Aorta (tissue), 5 donors: ENCODE measurements around the gene IFNK. TPM values are rescaled to one million over a fixed set of nuclear protein-coding genes. Genes with fewer than 3 reads are reported as not detected.

ENCODE experiments used
- ATAC-seq: fragments of 200-7000 bp; cut with Tn5 transposase; one replicate; pipeline ENCODE4 v1.9.1; 2022; ENCODE audit warnings: moderate library complexity; ENCODE audit not compliant: low FRiP score
- DNase-seq, 2 donors: peaks; one replicate each; pipeline ENCODE4 v3.0.0-alpha.2; 2020
- H3K27ac ChIP-seq, 2 donors: one replicate each; pipeline ENCODE4 v1.5.1; 2013; ENCODE audit warnings: low read length in 2 of 2, mild to moderate bottlenecking in 2 of 2, moderate library complexity in 2 of 2, control low read depth in 1 of 2, inconsistent platforms in 1 of 2, low read depth in 1 of 2
- H3K27me3 ChIP-seq, 2 donors: one replicate each; pipeline ENCODE4 v1.6.1; 2013; ENCODE audit warnings: control low read depth in 1 of 2, low read length in 1 of 2, mild to moderate bottlenecking in 1 of 2, moderate library complexity in 1 of 2; ENCODE audit not compliant: insufficient read depth in 2 of 2, control insufficient read depth in 1 of 2
- H3K36me3 ChIP-seq, 2 donors: one replicate each; pipeline ENCODE4 v1.6.1; 2013; ENCODE audit warnings: control low read depth in 1 of 2, low read length in 1 of 2, mild to moderate bottlenecking in 1 of 2; ENCODE audit not compliant: insufficient read depth in 2 of 2, control insufficient read depth in 1 of 2
- H3K4me1 ChIP-seq, 2 donors: one replicate each; pipeline ENCODE4 v1.6.1; 2013; ENCODE audit warnings: low read length in 2 of 2, control low read depth in 1 of 2, mild to moderate bottlenecking in 1 of 2, moderate library complexity in 1 of 2; ENCODE audit not compliant: insufficient read depth in 2 of 2, control insufficient read depth in 1 of 2
- H3K4me3 ChIP-seq, 2 donors: one replicate each; pipeline ENCODE4 v1.5.1; 2013; ENCODE audit warnings: low read length in 2 of 2, control low read depth in 1 of 2, mild to moderate bottlenecking in 1 of 2
- H3K9me3 ChIP-seq: one replicate; pipeline ENCODE4 v1.6.1; 2013; ENCODE audit warnings: mild to moderate bottlenecking, low read length; ENCODE audit not compliant: control insufficient read depth
- WGBS, 2 donors: extraction: QIAGEN DNeasy Blood & Tissue Kit; methylation state at CpG; one replicate each; pipeline ENCODE4 v1.1.7; 2013; 5-methylcytosine and 5-hydroxymethylcytosine counted together
- intact Hi-C, 2 donors: fragments of 100-400 bp; cut with DNase I; formaldehyde crosslinking; loops; one replicate each; pipeline versions ENCODE4 v1.14.2 to v1.15.0; 2022
- polyA plus RNA-seq, 2 donors: library from polyadenylated mRNA; stranded (reverse); fragments of 200-250 nt; gene quantifications; one replicate each; pipeline ENCODE4 v1.2.3, GENCODE V29; 2013
- total RNA-seq, 2 donors: library from RNA; stranded (reverse); fragmentation: NEBNext Ultra II Directional; extraction: Animal tissue kit (Norgen Biotek cat#: 25700); gene quantifications; one replicate each; pipeline ENCODE4 v1.2.1, GENCODE V29; 2021
- donor health status: healthy with polysubstance abuse.
- donor health status: Bipolar disorder and iron deficiency.
- donor health status: DM: no; HTN: no; CAD: no.
- donor health status: DM: no; HTN: no; CAD: no.
- donor health status: DM: yes; HTN: yes; CAD: no.

IFNK gene
- total and polyA plus RNA-seq, 4 donors: not detected

- Histone ChIP-seq H3K27me3 (no peaks in the 10 kb centered on the region), H3K36me3 (no peaks in the 10 kb centered on the region), H3K9me3 (no peaks in the 10 kb centered on the region), H3K27ac (no peak overlapping the region), H3K4me1 (peaks cover 0 to 4% of the 10 kb centered on the region in 2 donors), H3K4me3 (no peak overlapping the region)
- WGBS, 2 donors: 85 to 91% methylated on average over 4 of the region's 4 CpGs
- ATAC-seq (no peak), DNase-seq (no peak)
- intact Hi-C loops: no loop called here
Observed at GRCh38 chr9:27520986-27521385, 3.1 kb upstream of the IFNK start.

- Histone ChIP-seq H3K27ac (no peak overlapping the region), H3K27me3 (no peaks in the 10 kb centered on the region), H3K9me3 (no peaks in the 10 kb centered on the region), H3K4me1 (peaks cover 0 to 2% of the 10 kb centered on the region in 2 donors), H3K36me3 (no peaks in the 10 kb centered on the region), H3K4me3 (no peak overlapping the region)
- intact Hi-C loops: no loop called here
- no peak for DNase-seq
- no peak for ATAC-seq
Observed at GRCh38 chr9:27523141-27523540, 949 bp upstream of the IFNK start.

- no peaks in the 10 kb centered on the region for H3K9me3 ChIP-seq
- DNase-seq (no peak), ATAC-seq (no peak)
- intact Hi-C loops: loop anchor here (2.0 to 5.0 kb wide), 4 partner anchors 115 to 190 kb away; no protein-coding TSS in a partner anchor
- peak overlapping the region in 1 of 2 donors; percentile 39 for H3K27ac ChIP-seq
- no peaks in the 10 kb centered on the region for H3K36me3 ChIP-seq
- H3K4me1 ChIP-seq: no peaks in the 10 kb centered on the region
- H3K27me3 ChIP-seq: no peaks in the 10 kb centered on the region
- H3K4me3 ChIP-seq: peak overlapping the region in 1 of 2 donors; percentile 87
- WGBS, 2 donors: 44 to 48% methylated on average over 8 of the region's 8 CpGs
Observed at GRCh38 chr9:27527702-27528075, 3.6 kb downstream of the IFNK start.

GRCh38 chr9:27528076-27528885 is 4.2 kb downstream of the IFNK start:
- ATAC-seq (peak; percentile 90), DNase-seq (peak; percentile 85 to 93)
- Histone ChIP-seq H3K4me1 (no peaks in the 10 kb centered on the region), H3K27me3 (no peaks in the 10 kb centered on the region), H3K4me3 (peak overlapping the region; percentile 46 to 87), H3K9me3 (no peaks in the 10 kb centered on the region), H3K27ac (peak overlapping the region; percentile 71 to 83), H3K36me3 (no peaks in the 10 kb centered on the region)
- 1 to 2% methylated on average over 44 of the region's 44 CpGs for WGBS, 2 donors
- intact Hi-C loops: loop anchor here (2.0 to 5.0 kb wide), 4 partner anchors 115 to 191 kb away; no protein-coding TSS in a partner anchor

GRCh38 chr9:27528886-27529315 is 4.8 kb downstream of the IFNK start:
- H3K27ac ChIP-seq: peak overlapping the region; percentile 71 to 83
- H3K36me3 ChIP-seq: no peaks in the 10 kb centered on the region
- H3K9me3 ChIP-seq: no peaks in the 10 kb centered on the region
- intact Hi-C loops: loop anchor here (2.0 to 5.0 kb wide), 4 partner anchors 116 to 192 kb away; no protein-coding TSS in a partner anchor
- 0% methylated on average over 25 of the region's 25 CpGs for WGBS, 2 donors
- H3K4me1 ChIP-seq: no peaks in the 10 kb centered on the region
- H3K4me3 ChIP-seq: peak overlapping the region; percentile 46 to 87
- peak; percentile 69 to 82 for DNase-seq
- ATAC-seq: peak; percentile 75
- H3K27me3 ChIP-seq: no peaks in the 10 kb centered on the region

GRCh38 chr9:27529316-27530278 is 5.5 kb downstream of the IFNK start, which contains the start of gene MOB3B:
MOB3B (minus strand) TSS chr9:27529814; CDS start chr9:27455550, 74,264 bp downstream.
- no peaks in the 10 kb centered on the region for H3K36me3 ChIP-seq
- peak within 1 kb of the TSS; percentile 46 to 87 for H3K4me3 ChIP-seq
- H3K27ac ChIP-seq: peak within 1 kb of the TSS; percentile 71 to 83
- peaks cover 0 to 1% of the 10 kb centered on the region in 2 donors for H3K4me1 ChIP-seq
- WGBS, 2 donors: 3 to 4% methylated on average over 56 to 74 of the region's 74 CpGs
- intact Hi-C loops: loop anchor here (2.0 to 5.0 kb wide), 4 partner anchors 117 to 192 kb away; no protein-coding TSS in a partner anchor
- H3K9me3 ChIP-seq: no peaks in the 10 kb centered on the region
- ATAC-seq (peak; percentile 94), DNase-seq (peak; percentile 87 to 95)
- no peaks in the 10 kb centered on the region for H3K27me3 ChIP-seq

- DNase-seq (no peak), ATAC-seq (no peak)
- Histone ChIP-seq H3K36me3 (no peaks in the 10 kb centered on the region), H3K27ac (no peak overlapping the region), H3K27me3 (no peaks in the 10 kb centered on the region), H3K9me3 (no peaks in the 10 kb centered on the region), H3K4me1 (peaks cover 0 to 5% of the 10 kb centered on the region in 2 donors), H3K4me3 (no peak overlapping the region)
- intact Hi-C loops: no loop called here
- 77 to 83% methylated on average over 4 of the region's 4 CpGs for WGBS, 2 donors
Observed at GRCh38 chr9:27530915-27531755, 7.0 kb downstream of the IFNK start.

GRCh38 chr9:27532046-27532445 is 8.0 kb downstream of the IFNK start:
- intact Hi-C loops: no loop called here
- Histone ChIP-seq H3K4me3 (no peak overlapping the region), H3K27me3 (no peaks in the 10 kb centered on the region), H3K36me3 (no peaks in the 10 kb centered on the region), H3K4me1 (peaks cover 0 to 5% of the 10 kb centered on the region in 2 donors), H3K9me3 (no peaks in the 10 kb centered on the region), H3K27ac (no peak overlapping the region)
- DNase-seq: no peak
- no peak for ATAC-seq
- 89% methylated on average over 1 of the region's 1 CpG for WGBS, 2 donors
